Measurements from ENCODE around the gene ALOX12. TPM values are rescaled to one million over a fixed set of nuclear protein-coding genes. Genes with fewer than 3 reads are reported as not detected.
"Not testable (repeated sequence)": the region's sequence is repeated elsewhere in the genome, so short reads cannot be mapped to it uniquely, and the experiment has no call there.

The ALOX12 gene
- total RNA-seq, 2 experiments from 2014 or later: not detected

- POLR2A ChIA-PET: no interaction called here
- ATAC-seq (ENCODE audit: poor library complexity) (no peak), DNase-seq (no peak)
- H3K9me3 Mint-ChIP-seq: no peaks in the 10 kb centered on the region
- peaks cover 0 to 5% of the 10 kb centered on the region in 2 experiments for H3K27me3 ChIP-seq (ENCODE audit: control insufficient read depth in 1 of 2, insufficient read depth in 2 of 2, low read length in 2 of 2)
- peaks cover 38% of the 10 kb centered on the region for H3K4me1 ChIP-seq (ENCODE audit: insufficient read depth, low read length)
- no peaks in the 10 kb centered on the region for H3K27me3 Mint-ChIP-seq
- peak overlapping the region; percentile 55 for H3K4me3 ChIP-seq (ENCODE audit: low read length)
- H3K36me3 ChIP-seq (ENCODE audit: insufficient read depth, low read length): no peaks in the 10 kb centered on the region
- H3K27ac Mint-ChIP-seq: peak overlapping the region; percentile 94
- H3K36me3 Mint-ChIP-seq (ENCODE audit: low read depth): no peaks in the 10 kb centered on the region
- peaks cover 39% of the 10 kb centered on the region for H3K4me1 Mint-ChIP-seq (ENCODE audit: low read depth)
- peaks cover 0 to 7% of the 10 kb centered on the region in 2 experiments for H3K9me3 ChIP-seq (ENCODE audit: control insufficient read depth in 1 of 2, insufficient read depth in 1 of 2, low read length in 2 of 2)
- no peak for TF ChIP-seq CTCF (IDR thresholded peaks at IDR 0.05)
- peak overlapping the region in 1 of 2 donors; percentile 69 for H3K27ac ChIP-seq (ENCODE audit: low read depth in 1 of 2, low read length in 2 of 2)
- CTCF ChIA-PET: interaction anchor here (0.9 to 2.1 kb wide), 4 partner anchors 83 to 130 kb away, joined by 3 to 10 read pairs (median 6); no protein-coding TSS in a partner anchor
- intact Hi-C loops (cut with DNase I, micrococcal nuclease): loop anchor here (2.0 to 10.0 kb wide), 7 partner anchors 129 to 637 kb away; partner anchors contain the start of genes FGF11 (in 1 of the 2), KCTD11 (in 1 of the 2), MPDU1 (in 1 of the 2) and SLC2A4 (in 1 of the 2)
- peak overlapping the region; percentile 59 for H3K4me3 Mint-ChIP-seq
Measured at GRCh38 chr17:7047566-7047965, 51.7 kb downstream of the ALOX12 start.

- H3K36me3 Mint-ChIP-seq (ENCODE audit: low read depth): no peaks in the 10 kb centered on the region
- Histone ChIP-seq H3K36me3 (ENCODE audit: insufficient read depth, low read length) (no peaks in the 10 kb centered on the region), H3K27me3 (ENCODE audit: control insufficient read depth in 1 of 2, insufficient read depth in 2 of 2, low read length in 2 of 2) (no peaks in the 10 kb centered on the region), H3K9me3 (ENCODE audit: control insufficient read depth in 1 of 2, insufficient read depth in 1 of 2, low read length in 2 of 2) (no peaks in the 10 kb centered on the region), H3K27ac (ENCODE audit: low read depth in 1 of 2, low read length in 2 of 2) (no peak overlapping the region), H3K4me1 (ENCODE audit: insufficient read depth, low read length) (peaks cover 24% of the 10 kb centered on the region), H3K4me3 (ENCODE audit: low read length) (no peak overlapping the region)
- CTCF ChIA-PET: interaction anchor here (2.1 kb wide), 1 partner anchor 87 kb away, joined by 10 read pairs; no protein-coding TSS in a partner anchor
- no peaks in the 10 kb centered on the region for H3K9me3 Mint-ChIP-seq
- POLR2A ChIA-PET: interaction anchor here (0.8 kb wide), 1 partner anchor 13 kb away, joined by 4 read pairs; the partner anchor contains the start of gene SLC16A13
- TF ChIP-seq CTCF (IDR thresholded peaks at IDR 0.05): no peak
- intact Hi-C loops (cut with DNase I, micrococcal nuclease): loop anchor here (5.0 to 10.0 kb wide), 6 partner anchors 233 to 636 kb away; partner anchors contain the start of genes FGF11 (in 1 of the 2), KCTD11 (in 1 of the 2), MPDU1 (in 1 of the 2) and SLC2A4 (in 1 of the 2)
- no peak overlapping the region for H3K27ac Mint-ChIP-seq
- no peak for DNase-seq
- H3K4me1 Mint-ChIP-seq (ENCODE audit: low read depth): peaks cover 30% of the 10 kb centered on the region
- H3K4me3 Mint-ChIP-seq: no peak overlapping the region
- no peaks in the 10 kb centered on the region for H3K27me3 Mint-ChIP-seq
- no peak for ATAC-seq (ENCODE audit: poor library complexity)
Measured at GRCh38 chr17:7048968-7049367, 53.1 kb downstream of the ALOX12 start.

GRCh38 chr17:7050583-7050982 lies 54.7 kb downstream of the ALOX12 start:
- H3K27ac ChIP-seq (ENCODE audit: low read depth in 1 of 2, low read length in 2 of 2); POLR2A ChIA-PET; H3K9me3 ChIP-seq (ENCODE audit: control insufficient read depth in 1 of 2, insufficient read depth in 1 of 2, low read length in 2 of 2); H3K4me3 ChIP-seq (ENCODE audit: low read length); H3K27me3 Mint-ChIP-seq; H3K27me3 ChIP-seq (ENCODE audit: control insufficient read depth in 1 of 2, insufficient read depth in 2 of 2, low read length in 2 of 2); H3K36me3 Mint-ChIP-seq (ENCODE audit: low read depth); H3K9me3 Mint-ChIP-seq; DNase-seq; ATAC-seq (ENCODE audit: poor library complexity); H3K36me3 ChIP-seq (ENCODE audit: insufficient read depth, low read length); intact Hi-C loops (cut with DNase I, micrococcal nuclease); H3K4me3 Mint-ChIP-seq; H3K27ac Mint-ChIP-seq: not testable (repeated sequence)
- H3K4me1 Mint-ChIP-seq (ENCODE audit: low read depth): peaks cover 28% of the 10 kb centered on the region
- CTCF ChIA-PET: interaction anchor here (2.2 to 2.7 kb wide), 2 partner anchors 82 to 127 kb away, joined by 12 to 14 read pairs; no protein-coding TSS in a partner anchor
- H3K4me1 ChIP-seq (ENCODE audit: insufficient read depth, low read length): peaks cover 21% of the 10 kb centered on the region

DNA sequence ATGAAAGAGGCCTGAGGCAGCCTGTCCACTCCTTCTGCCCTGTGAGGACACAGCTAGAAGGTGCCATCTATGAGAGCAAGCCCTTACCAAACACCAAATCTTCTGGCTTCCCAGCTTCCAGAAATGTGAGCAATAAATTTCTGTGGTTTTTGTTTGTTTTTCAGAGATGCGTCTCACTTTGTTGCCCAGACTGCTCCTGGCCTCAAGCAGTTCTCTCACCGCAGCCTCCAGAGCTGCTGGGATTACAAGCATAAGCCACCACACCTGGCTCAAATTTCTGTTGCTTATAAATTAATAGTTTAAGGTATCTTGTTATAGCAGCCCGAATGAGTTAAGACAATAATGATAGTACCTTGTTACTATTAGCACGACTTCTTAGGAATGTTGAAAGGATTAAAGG lies 60.5 kb downstream of the ALOX12 start:
- CTCF ChIA-PET: no interaction called here

More for the DNA sequence above, 60.5 kb downstream of the ALOX12 start:
- no peak for ATAC-seq (ENCODE audit: poor library complexity)
- H3K9me3 ChIP-seq (ENCODE audit: control insufficient read depth in 1 of 2, insufficient read depth in 1 of 2, low read length in 2 of 2): no peaks in the 10 kb centered on the region
- DNase-seq: no peak
- peaks cover 5% of the 10 kb centered on the region for H3K4me1 Mint-ChIP-seq (ENCODE audit: low read depth)
- H3K4me3 ChIP-seq (ENCODE audit: low read length): no peak overlapping the region
- no peaks in the 10 kb centered on the region for H3K4me1 ChIP-seq (ENCODE audit: insufficient read depth, low read length)
- H3K9me3 Mint-ChIP-seq: no peaks in the 10 kb centered on the region
- H3K36me3 Mint-ChIP-seq (ENCODE audit: low read depth): no peaks in the 10 kb centered on the region
- no peak overlapping the region for H3K27ac ChIP-seq (ENCODE audit: low read depth in 1 of 2, low read length in 2 of 2)
- TF ChIP-seq CTCF (IDR thresholded peaks at IDR 0.05): no peak
- no peaks in the 10 kb centered on the region for H3K27me3 ChIP-seq (ENCODE audit: control insufficient read depth in 1 of 2, insufficient read depth in 2 of 2, low read length in 2 of 2)
- H3K36me3 ChIP-seq (ENCODE audit: insufficient read depth, low read length): no peaks in the 10 kb centered on the region
- intact Hi-C loops (cut with DNase I, micrococcal nuclease): no loop called here
- H3K27me3 Mint-ChIP-seq: peaks cover 10% of the 10 kb centered on the region
- H3K4me3 Mint-ChIP-seq: no peak overlapping the region
- POLR2A ChIA-PET: no interaction called here
- H3K27ac Mint-ChIP-seq: no peak overlapping the region
